ENCODE results near the gene MBNL2.

DNA sequence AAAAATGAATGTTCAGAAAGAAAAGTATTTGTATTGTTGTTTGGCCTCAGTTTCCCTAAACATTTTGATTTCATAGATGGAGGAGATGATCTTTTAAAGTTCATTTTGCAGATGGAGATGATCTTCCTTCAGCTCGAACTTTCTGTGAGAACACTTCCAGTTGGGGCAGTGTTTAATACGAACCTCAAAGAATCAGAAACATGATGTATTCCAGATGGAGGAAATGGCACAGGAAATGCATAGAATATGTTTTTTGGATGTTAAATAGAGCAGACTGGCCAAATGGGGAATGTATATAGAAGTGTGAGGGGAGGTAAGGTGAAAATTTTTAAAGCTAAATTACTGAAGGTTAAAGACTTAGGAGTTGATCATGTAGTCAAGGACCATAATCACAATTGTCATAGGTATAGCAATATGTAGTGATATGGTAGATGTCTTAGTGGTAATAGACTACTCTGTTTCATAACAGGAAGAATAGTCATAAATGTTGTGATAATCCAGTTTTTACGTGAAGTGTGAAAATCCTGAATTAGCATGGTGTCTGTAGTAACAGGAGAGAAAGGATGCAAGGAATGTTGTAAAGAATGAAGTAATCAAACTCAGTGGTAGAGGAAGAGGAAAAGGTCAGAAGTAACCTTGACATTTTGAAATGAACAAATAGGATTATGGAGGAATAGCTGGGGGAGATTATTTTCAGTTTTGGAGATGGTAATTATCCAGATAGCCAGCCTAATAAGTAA, 216.9 kb downstream of the MBNL2 start:
- TF ChIP-seq, protein P1, sequence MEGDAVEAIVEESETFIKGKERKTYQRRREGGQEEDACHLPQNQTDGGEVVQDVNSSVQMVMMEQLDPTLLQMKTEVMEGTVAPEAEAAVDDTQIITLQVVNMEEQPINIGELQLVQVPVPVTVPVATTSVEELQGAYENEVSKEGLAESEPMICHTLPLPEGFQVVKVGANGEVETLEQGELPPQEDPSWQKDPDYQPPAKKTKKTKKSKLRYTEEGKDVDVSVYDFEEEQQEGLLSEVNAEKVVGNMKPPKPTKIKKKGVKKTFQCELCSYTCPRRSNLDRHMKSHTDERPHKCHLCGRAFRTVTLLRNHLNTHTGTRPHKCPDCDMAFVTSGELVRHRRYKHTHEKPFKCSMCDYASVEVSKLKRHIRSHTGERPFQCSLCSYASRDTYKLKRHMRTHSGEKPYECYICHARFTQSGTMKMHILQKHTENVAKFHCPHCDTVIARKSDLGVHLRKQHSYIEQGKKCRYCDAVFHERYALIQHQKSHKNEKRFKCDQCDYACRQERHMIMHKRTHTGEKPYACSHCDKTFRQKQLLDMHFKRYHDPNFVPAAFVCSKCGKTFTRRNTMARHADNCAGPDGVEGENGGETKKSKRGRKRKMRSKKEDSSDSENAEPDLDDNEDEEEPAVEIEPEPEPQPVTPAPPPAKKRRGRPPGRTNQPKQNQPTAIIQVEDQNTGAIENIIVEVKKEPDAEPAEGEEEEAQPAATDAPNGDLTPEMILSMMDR (IDR thresholded peaks at IDR 0.05), result no peak
- TF ChIP-seq EP300 (IDR thresholded peaks at IDR 0.05), result no peak
